HTERT RPE-1 (cell line): Measurements from ENCODE around the gene EPB41L1.

Experiments
- in situ Hi-C: fragments of 300-500 bp; cut with MboI; formaldehyde crosslinking; loops from 4 replicates; pipeline ENCODE4 v1.14.3; 2020; ENCODE audit warnings: low sequenced_read_pairs

Gene EPB41L1

DNA sequence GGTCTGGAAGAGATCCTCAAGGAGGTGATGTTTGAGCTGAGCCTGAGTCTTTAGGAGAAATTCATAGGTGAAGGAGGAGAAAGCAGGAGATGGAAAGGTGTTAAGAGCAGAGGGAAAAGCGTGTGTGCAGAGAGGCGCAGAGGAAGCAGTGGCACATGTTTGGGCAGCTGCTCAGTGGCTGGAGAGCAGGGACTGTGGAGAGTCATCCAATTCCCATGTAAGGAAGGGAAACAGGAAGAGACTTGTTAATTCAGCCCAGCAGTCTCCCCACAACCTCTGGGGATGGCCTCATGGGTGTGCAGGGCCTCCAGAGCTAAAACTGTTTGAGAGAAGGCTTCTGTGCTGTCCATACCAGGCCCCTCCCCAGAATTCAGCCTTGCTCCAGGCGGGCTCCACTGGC lies 98.0 kb downstream of the EPB41L1 start:
- in situ Hi-C loops = no loop called here

GRCh38 chr20:36253036-36253435 lies 98.5 kb downstream of the EPB41L1 start:
- in situ Hi-C loops = no loop called here

DNA sequence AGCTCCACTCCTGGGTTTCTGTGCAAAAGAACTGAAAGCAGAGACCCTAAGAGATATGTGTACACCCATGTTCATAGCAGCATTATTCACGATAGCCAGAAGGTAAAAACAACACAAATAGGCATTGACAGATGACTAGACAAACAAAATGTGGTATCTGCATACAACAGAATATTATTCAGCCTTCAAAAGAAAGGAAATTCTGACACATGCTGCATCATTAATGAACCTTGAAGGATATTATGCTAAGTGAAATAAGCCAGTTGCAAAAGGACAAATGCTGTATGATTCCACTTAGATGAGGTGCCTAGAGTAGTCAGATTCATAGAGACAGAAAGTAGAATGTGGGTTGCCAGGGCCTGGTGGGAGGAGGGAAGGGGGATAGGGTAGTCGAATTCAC lies 99.5 kb downstream of the EPB41L1 start:
- in situ Hi-C loops = no loop called here

DNA sequence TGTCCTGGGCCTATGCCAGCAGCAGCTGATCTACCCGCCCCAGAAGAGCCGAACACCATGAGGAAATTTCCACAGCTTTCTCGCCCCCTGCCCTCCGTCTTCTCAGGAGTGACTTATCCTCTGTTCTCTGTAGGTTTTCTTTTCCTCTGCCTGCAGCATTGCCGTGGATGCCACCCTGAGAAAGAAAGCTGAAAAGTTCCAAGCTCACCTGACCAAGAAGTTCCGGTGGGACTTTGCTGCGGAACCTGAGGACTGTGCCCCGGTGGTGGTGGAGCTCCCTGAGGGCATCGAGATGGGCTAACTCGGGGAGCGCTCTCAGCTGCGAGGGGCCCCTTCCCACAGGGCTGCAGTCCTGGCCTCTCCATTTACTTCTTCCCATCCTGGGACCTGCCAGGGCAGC lies 100.9 kb downstream of the EPB41L1 start:
- in situ Hi-C loops = no loop called here

- in situ Hi-C loops = no loop called here
These were observed 104.9 kb downstream of the EPB41L1 start for GRCh38 chr20:36259177-36260061.

- in situ Hi-C loops = no loop called here
These were observed 105.8 kb downstream of the EPB41L1 start for GRCh38 chr20:36260316-36260715.

- in situ Hi-C loops = no loop called here
These were observed 107.0 kb downstream of the EPB41L1 start for GRCh38 chr20:36261389-36262105.

GRCh38 chr20:36262440-36262839 lies 107.9 kb downstream of the EPB41L1 start:
- in situ Hi-C loops = no loop called here

DNA sequence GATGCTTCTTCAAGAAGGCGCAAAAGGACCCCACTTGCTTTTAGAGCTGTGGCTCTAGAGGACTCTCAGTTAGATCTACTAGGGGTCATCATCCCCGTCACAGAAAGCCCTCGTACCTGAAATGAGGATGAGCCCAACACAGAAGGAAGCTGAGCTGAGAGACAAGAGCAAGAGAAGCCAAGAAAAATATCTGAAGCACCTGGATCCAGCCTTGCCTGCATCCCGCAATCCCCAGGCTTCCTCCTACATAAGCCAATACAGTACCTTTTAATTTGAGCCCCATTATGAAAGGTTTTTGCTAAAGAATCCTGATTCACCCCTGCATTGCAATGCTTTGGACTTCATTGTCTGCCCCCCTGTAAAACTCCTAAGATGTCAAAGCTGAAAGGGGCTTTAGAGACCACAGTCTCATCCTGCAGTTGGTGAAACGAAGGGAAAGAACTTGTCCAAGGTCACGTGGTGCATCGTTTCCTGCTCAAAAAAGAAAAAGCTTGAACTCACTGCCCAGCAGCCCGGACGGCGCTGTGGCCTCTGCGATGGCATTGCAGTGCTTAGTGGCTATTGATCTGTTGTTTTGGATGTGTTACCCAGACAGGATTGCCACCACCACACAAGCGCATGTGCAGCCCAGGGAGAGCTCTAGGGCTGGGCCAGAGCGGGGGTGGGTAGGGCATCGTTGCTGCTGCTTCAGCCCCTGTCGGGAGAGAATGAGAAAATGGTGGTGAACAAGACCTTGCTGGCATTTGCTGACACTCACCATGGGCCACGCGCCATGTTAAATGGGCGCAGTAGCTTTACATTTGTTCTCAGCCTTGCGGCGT lies 110.1 kb downstream of the EPB41L1 start:
- in situ Hi-C loops = no loop called here

DNA sequence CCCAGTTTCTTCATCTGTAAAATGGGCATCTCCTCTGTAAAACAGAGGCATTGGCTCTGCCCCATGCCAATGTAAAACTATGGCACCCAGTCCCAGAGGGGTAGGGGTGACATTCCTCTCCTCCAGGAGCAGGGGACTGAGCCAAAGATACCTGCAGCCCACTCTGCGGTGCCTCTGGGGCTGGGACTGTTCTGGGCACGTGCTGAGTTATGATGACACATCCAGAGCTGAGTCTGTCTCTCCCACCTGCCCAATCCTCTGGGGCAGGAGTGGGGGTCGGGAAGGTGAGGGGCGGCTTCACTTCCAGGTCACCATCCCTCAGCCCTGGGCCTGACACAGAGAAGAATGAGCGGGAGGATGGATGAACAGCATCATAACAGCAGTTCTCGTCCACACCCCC lies 111.6 kb downstream of the EPB41L1 start:
- in situ Hi-C loops = no loop called here

GRCh38 chr20:36267605-36268381 lies 113.3 kb downstream of the EPB41L1 start:
- in situ Hi-C loops = no loop called here

DNA sequence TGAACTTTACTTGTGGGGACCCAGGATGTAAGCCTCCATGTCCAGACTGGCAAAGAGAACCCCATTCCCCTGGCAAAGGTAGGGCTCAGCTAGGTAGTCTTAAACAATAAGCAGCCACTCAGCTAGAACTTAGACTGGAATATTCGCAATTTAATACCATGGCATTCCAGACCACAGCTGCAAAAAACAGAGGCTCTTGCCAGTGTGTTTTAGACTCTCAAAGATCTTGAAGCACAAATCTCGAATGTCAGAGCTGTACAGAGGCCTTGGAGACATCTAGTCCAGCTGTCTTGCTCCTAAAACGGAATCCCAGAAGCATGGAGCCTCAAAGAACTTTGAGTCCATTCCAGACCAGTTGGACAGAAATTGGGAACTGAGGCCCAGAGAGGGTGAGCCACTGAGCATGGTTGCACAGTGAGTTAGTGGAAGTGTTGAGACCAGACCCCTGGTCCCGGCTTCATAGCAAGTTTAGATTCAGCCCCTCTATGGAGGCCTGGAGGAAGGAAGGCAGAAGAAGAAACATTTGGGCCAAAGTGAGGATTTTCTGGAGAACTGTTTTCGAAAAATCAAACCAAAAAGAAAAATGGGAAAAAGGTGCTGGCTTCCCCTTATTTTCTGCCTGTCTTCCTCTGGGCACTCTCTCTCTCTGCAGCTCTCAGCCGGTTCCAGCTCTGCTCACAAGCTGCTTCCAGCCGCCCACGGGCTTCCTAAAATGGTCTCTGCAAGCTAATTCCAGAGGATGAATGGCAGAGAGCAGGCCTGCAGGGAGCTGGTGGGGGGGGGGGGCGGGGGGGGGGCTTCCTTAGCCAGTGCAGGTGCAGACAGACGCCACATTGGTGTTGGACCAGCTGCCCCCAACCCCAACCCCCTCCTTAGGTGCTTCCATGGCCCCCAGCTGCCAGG lies 114.2 kb downstream of the EPB41L1 start:
- in situ Hi-C loops = no loop called here

DNA sequence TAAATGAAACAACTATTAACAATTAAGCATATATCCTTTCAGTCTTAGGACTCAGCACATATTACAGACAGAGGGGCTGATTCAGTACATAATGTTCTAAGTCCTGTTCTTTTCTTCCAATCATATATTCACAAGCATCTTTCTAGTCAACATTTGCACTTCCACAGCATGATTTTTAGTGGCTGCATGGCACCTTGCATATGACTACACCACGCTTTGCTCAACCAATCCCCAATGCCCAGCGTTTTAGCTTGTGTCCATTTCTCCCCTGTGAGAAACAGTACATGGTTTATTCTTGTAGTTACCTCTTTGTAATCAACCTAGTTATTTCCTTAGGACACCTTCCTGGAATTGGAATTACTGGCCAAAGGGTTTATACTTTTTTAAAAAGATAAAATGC lies 115.0 kb downstream of the EPB41L1 start:
- in situ Hi-C loops = no loop called here

DNA sequence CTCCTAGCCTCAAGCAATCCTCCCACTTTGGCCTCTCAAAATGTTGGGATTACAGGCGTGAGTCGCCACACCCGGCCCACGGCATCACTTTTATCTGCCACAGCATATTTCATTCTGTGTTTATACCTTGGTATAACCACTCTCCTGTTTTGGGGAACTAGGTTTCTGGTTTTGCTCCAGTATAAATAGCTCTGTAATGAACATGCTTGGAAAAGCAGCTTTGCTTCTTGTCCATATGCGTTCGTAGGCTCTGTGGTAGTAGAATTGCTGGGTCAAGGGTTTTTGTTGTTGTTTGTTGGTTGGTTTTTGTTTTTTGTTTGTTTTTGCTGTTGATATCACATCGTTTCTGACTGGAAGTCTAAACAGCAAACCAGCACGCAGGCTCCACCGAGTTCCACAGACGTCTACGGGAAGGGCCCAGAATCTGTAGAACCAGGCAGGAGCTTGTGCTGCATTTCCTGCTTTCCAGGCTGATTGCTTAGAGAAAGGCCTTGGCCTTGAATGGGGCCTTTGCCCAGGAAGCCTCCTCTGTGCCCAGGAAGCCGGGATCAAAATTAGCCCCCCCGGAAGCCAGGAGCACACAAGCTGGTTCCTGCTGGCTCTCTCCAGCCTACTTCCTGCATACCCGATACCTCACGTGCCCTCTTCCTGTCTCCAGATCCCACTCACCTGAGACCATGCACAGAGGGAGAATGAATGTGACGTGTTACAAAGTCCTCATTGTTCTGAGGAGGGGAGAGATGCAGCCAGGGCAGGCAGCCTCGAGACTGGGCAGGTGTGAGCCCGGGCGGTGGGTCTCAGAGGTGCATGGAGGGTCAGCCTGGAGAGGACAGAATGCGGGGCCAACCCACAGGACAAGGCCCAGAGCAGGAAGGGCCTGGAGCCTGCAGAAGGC lies 116.5 kb downstream of the EPB41L1 start:
- in situ Hi-C loops = no loop called here

DNA sequence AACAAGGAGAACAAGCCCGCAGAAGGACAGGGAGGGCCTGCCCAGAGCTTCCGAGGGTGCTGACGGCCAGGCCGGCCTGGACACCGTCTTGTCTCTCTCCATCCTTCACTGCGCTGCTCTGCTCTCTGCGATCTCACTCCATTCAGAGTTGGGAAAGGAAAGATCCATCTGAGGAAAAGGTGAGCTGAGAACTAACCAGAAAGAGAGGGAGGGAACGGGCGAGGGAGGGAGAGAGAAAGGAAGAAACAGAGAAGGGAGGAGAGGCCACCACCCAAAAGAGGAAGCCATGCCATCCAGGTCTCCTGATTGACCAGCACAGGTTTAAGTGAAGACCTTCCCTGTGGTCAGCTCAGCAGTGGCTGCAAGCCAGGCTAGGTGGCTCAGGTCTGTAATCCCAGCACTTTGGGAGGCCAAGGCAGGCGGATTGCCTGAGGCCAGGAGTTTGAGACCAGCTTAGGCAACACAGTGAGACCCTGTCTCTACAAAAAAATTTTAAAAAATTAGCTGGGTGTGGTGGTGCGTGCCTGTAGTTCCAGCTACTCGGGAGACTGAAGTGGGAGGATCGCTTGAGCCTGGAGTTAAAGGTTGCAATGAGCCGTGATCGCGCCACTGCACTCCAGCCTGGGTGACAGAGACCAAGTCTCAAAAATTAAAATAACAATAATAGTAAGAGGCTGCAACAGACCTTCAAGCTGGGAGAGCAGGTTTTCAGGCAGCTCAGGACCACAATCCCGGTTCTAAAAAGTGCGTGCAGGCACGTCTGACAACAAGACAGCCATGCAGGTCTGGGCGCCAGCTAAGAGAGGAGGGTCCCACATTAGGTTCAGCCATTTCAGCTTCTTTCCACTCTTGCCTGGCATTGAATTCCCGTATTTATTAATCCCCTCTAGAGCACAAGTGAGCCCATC lies 117.4 kb downstream of the EPB41L1 start:
- in situ Hi-C loops = no loop called here

- in situ Hi-C loops = no loop called here
These were observed 118.1 kb downstream of the EPB41L1 start for GRCh38 chr20:36272547-36273220.
